HEK293T (cell line): Measurements from ENCODE around the gene FBH1.

ENCODE experiments used
- ARNT ChIP-seq: fragments of 450-650 bp; IDR thresholded peaks from 2 replicates; pipeline ENCODE4 v1.6.1; 2017; ENCODE audit warnings: mild to moderate bottlenecking
- BHLHE40 ChIP-seq: fragments of 450-650 bp; IDR thresholded peaks from 2 replicates; pipeline ENCODE4 v1.6.1; 2016; ENCODE audit warnings: mild to moderate bottlenecking, moderate library complexity, borderline replicate concordance
- CTBP1 ChIP-seq: fragments of 450-650 bp; IDR thresholded peaks from 2 replicates; pipeline ENCODE4 v1.6.1; 2016; ENCODE audit warnings: borderline replicate concordance
- FOXA1 ChIP-seq: fragments of 450-650 bp; IDR thresholded peaks from 2 replicates; pipeline ENCODE4 v1.6.1; 2016; ENCODE audit warnings: mild to moderate bottlenecking
- FOXM1 ChIP-seq: fragments of 450-650 bp; IDR thresholded peaks from 2 replicates; pipeline ENCODE4 v1.6.1; 2017; ENCODE audit warnings: mild to moderate bottlenecking, borderline replicate concordance
- L3MBTL2 ChIP-seq: fragments of 450-650 bp; conservative IDR thresholded peaks from 2 replicates; pipeline ENCODE4 v1.6.1; 2016; ENCODE audit warnings: mild to moderate bottlenecking
- SP1 ChIP-seq: fragments of 450-650 bp; IDR thresholded peaks from 2 replicates; pipeline ENCODE4 v1.6.1; 2017
- SUZ12 ChIP-seq: fragments of 450-650 bp; IDR thresholded peaks from 2 replicates; pipeline ENCODE4 v1.6.1; 2016; ENCODE audit warnings: mild to moderate bottlenecking
- TARDBP ChIP-seq: fragments of 450-650 bp; IDR thresholded peaks from 2 replicates; pipeline ENCODE4 v1.6.1; 2016

DNA sequence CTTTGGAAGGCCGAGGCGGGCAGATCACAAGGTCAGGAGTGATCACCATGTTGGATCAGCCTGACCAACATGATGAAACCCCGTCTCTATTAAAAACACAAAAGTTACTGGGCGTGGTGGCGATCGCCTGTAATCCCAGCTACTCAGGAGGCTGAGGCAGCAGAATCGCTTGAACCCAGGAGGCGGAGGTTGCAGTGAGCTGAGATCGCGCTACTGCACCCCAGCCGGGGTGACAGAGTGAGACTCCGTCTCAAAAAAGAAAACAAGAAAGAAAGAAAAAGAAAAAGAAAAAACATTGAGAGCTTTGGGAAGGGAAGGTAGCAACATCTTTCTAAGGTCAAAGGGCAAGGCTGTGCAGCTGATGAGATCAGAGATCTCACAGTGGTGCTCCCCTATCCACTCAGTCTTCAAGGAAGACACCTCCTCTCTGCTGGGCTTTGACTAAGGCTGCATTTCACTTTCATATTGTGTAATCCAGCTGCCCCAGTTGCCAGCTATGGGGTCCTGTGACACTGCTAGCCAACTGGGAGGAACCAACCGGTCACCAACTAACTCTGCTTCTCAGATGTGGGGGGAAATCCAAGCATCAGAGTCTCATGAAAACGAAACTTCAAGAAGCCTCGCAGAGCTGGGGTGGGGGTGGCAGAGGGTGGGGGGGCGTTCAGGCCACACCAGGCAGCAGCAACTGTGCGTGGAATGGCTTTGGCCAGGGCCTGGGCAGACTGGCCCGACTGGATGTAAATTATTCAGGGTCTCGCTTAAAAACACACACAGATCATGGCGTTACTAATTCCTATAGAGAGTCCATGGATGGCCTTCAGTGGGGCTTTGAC is 85.8 kb downstream of the FBH1 start:
- TF ChIP-seq L3MBTL2 (no peak), SP1 (no peak), ARNT (no peak), FOXA1 (no peak), SUZ12 (no peak), TARDBP (no peak), CTBP1 (no peak), FOXM1 (no peak), BHLHE40 (no peak)
